ENCODE results near the gene TRIM39. TPM values are rescaled to one million over a fixed set of nuclear protein-coding genes. Genes with fewer than 3 reads are reported as not detected.

The TRIM39 gene
- total and polyA plus RNA-seq, 12 donors: 5.2 to 10.6 (median 8.4) TPM

- ATAC-seq: no peak
- Histone ChIP-seq H3K36me3 (peaks cover 0 to 41% (median 14%) of the 10 kb centered on the region in 9 donors), H3K9me3 (peaks cover 5 to 71% (median 43%) of the 10 kb centered on the region in 11 donors), H3K27me3 (no peaks in the 10 kb centered on the region), H3K4me3 (no peak overlapping the region), H3K27ac (no peak overlapping the region), H3K4me1 (no peaks in the 10 kb centered on the region)
- intact Hi-C loops (cut with DNase I): no loop called here
- WGBS, 2 donors: 98% methylated on average over 1 of the region's 1 CpG
- DNase-seq: no peak
- TF ChIP-seq CTCF (IDR thresholded peaks at IDR 0.05): no peak
These were observed 39.6 kb upstream of the TRIM39 start for GRCh38 chr6:30287139-30287538.

- Histone ChIP-seq H3K9me3 (no peaks in the 10 kb centered on the region), H3K4me3 (no peak overlapping the region), H3K27me3 (no peaks in the 10 kb centered on the region), H3K36me3 (peaks cover 0 to 57% (median 7%) of the 10 kb centered on the region in 9 donors), H3K4me1 (peaks cover 0 to 4% (median 0%) of the 10 kb centered on the region in 9 donors), H3K27ac (no peak overlapping the region)
- no peak for ATAC-seq
- no peak for TF ChIP-seq CTCF (IDR thresholded peaks at IDR 0.05)
- WGBS, 2 donors: 92 to 99% methylated on average over 2 of the region's 2 CpGs
- no peak for DNase-seq
- intact Hi-C loops (cut with DNase I): no loop called here
These were observed 30.9 kb upstream of the TRIM39 start for GRCh38 chr6:30295837-30296236.

- Histone ChIP-seq H3K4me1 (no peaks in the 10 kb centered on the region), H3K9me3 (no peaks in the 10 kb centered on the region), H3K36me3 (peaks cover 0 to 53% (median 8%) of the 10 kb centered on the region in 9 donors), H3K4me3 (no peak overlapping the region), H3K27ac (no peak overlapping the region), H3K27me3 (no peaks in the 10 kb centered on the region)
- no peak for ATAC-seq
- no peak for TF ChIP-seq CTCF (IDR thresholded peaks at IDR 0.05)
- 75 to 100% methylated on average over 2 of the region's 2 CpGs for whole genome bisulfite sequencing, 2 donors
- no peak for DNase-seq
- intact Hi-C loops (cut with DNase I): no loop called here
These were observed 22.7 kb upstream of the TRIM39 start for GRCh38 chr6:30304002-30304401.

GRCh38 chr6:30311101-30311500, 15.6 kb upstream of the TRIM39 start:
- no peak for TF ChIP-seq CTCF (IDR thresholded peaks at IDR 0.05)
- no peaks in the 10 kb centered on the region for H3K27me3 ChIP-seq
- peaks cover 0 to 4% (median 0%) of the 10 kb centered on the region in 9 donors for H3K4me1 ChIP-seq
- WGBS, 2 donors: 84 to 85% methylated on average over 3 of the region's 3 CpGs
- intact Hi-C loops (cut with DNase I): loop anchor here in 1 of 10 donors (10.0 kb wide), 1 partner anchor 86 kb away; no protein-coding TSS in a partner anchor
- H3K4me3 ChIP-seq: no peak overlapping the region
- ATAC-seq (no peak), DNase-seq (no peak)
- no peak overlapping the region for H3K27ac ChIP-seq
- H3K36me3 ChIP-seq: peaks cover 0 to 68% (median 9%) of the 10 kb centered on the region in 9 donors
- no peaks in the 10 kb centered on the region for H3K9me3 ChIP-seq
